Measurements from ENCODE around the gene RASAL1.

Gene RASAL1

GRCh38 chr12:113114447-113115178 is 20.9 kb downstream of the RASAL1 start:
- DNase-seq: no peak

- no peak for DNase-seq
These were observed 22.2 kb downstream of the RASAL1 start for GRCh38 chr12:113113397-113113796.

GRCh38 chr12:113112043-113112899 is 23.3 kb downstream of the RASAL1 start:
- DNase-seq: no peak

- DNase-seq: no peak
These were observed 24.3 kb downstream of the RASAL1 start for GRCh38 chr12:113111247-113111646.

- DNase-seq: no peak
These were observed 25.5 kb downstream of the RASAL1 start for GRCh38 chr12:113109872-113110599.

GRCh38 chr12:113109360-113109759 is 26.2 kb downstream of the RASAL1 start:
- no peak for DNase-seq

GRCh38 chr12:113108308-113108707 is 27.3 kb downstream of the RASAL1 start:
- DNase-seq: no peak

- DNase-seq: no peak
These were observed 29.2 kb downstream of the RASAL1 start for GRCh38 chr12:113106361-113106760.

- DNase-seq: no peak
These were observed 29.8 kb downstream of the RASAL1 start for GRCh38 chr12:113105606-113106271.

- DNase-seq: no peak
These were observed 30.5 kb downstream of the RASAL1 start for GRCh38 chr12:113104953-113105510.

GRCh38 chr12:113103756-113104450 is 31.7 kb downstream of the RASAL1 start:
- DNase-seq: peak; percentile 68 to 73

- DNase-seq: no peak
These were observed 32.8 kb downstream of the RASAL1 start for GRCh38 chr12:113102811-113103210.

GRCh38 chr12:113101751-113102150 is 33.8 kb downstream of the RASAL1 start:
- no peak for DNase-seq

GRCh38 chr12:113099764-113100163 is 35.8 kb downstream of the RASAL1 start:
- DNase-seq: no peak

- DNase-seq: no peak
These were observed 36.2 kb downstream of the RASAL1 start for GRCh38 chr12:113099364-113099763.

- peak; percentile 67 to 68 for DNase-seq
These were observed 37.0 kb downstream of the RASAL1 start for GRCh38 chr12:113098441-113099028.

GRCh38 chr12:113097716-113098440 is 37.7 kb downstream of the RASAL1 start:
- DNase-seq: no peak

GRCh38 chr12:113096675-113097461 is 38.7 kb downstream of the RASAL1 start:
- DNase-seq: no peak

- DNase-seq: no peak
These were observed 40.2 kb downstream of the RASAL1 start for GRCh38 chr12:113095405-113095804.

- DNase-seq: no peak
These were observed 40.8 kb downstream of the RASAL1 start for GRCh38 chr12:113094738-113095137.
